ENCODE measurements around the gene SLC13A3.

SLC13A3 gene

DNA sequence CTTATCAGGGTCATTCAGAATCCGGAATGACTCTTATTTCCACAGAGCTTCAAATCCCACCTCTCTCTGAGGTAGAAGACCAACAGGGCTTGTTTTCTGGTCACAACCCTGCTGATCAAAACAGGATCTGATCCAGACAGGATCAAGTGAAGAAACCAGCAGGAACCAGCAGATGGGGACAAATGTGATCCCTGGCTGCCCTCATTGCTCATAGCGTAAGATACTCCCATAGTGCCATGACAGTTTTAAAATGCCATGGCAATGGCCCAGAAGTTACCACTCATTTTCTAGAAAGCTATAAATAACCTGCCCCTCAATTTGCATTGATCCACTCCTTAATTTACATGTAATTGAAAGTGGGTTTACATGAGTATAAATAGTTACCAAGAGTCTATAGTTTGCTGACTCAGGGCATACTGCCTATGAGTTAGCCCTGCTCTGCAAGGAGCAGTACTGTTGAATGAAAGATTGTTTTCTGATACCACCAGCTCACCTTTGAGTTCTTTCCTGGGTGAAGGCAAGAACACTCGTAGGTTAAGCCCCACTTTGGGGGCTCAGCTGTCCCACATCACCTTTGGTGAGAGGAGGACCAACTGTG, 131.7 kb downstream of the SLC13A3 start:
- DNase-seq: no peak

DNA sequence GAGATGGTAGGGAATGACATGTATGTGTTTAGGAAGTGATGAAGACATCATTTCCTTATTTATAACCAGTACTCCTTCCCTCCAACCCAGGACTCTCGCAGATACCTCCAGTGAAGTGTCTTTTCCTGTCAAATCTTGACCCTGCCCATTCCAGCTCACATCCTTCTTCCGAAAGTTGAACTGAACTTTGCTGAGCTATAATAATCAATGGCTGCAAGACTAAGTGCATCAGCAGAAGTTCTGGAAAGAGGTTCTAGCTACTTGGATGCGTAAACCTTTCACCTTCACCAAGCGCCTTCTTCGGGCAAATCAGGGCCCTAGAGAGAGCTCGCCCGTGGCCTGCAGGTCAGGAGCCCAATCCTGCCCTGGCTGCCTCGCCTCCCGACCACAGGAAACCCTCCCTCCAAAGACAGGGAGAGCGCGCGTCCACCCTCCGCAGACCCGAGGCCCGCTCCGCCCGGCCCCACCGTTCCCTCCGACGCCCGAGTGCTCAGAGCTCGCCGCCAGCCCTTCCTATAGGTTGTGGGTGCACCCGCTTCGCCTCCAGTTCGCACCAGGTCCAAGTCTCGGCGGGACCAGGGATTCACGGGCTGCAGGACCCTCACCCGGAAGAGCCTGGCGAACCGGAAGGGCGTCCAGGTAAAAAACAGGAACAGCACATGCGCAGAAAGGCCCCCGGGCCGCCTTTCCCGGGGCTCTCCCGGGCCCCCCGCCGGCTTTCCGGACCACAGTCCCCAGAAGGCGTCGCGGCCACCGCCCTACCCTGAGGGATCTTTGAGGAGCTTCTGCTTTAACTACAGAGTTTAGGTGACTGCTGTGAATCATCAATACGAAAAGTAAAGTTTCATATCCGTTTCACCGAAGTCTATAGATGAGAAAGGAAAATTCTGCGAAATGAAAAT, 138.1 kb downstream of the SLC13A3 start, which contains the start of gene ZNF334:
TSS of gene ZNF334 (minus strand) at position 617 of the 902 bp plus-strand sequence. CDS start 1,457 bp downstream, outside the sequence.
- DNase-seq: no peak

DNA sequence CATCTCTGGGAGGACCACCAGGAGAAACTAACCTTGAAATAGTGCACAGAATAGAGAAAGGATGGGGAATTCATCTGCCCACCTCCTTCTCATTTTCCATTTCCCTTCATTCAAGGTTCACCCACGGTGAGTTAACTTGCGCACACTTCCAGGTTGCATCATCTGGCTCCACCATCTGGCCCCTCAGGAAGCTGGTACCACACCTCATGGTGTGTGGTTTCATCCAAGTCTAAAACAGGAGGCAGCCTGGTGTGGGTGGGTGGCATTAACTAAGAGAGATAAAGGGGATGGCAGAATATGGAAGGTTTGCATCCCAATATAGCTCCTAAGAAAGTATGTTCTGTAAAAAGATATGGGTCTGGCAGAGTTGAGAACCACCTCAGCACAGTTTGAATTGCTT, 141.7 kb downstream of the SLC13A3 start:
- DNase-seq: no peak

Measured in SIG-M5 (cell line).